SK-N-SH treated with all-trans-retinoic acid at 6 μM for 48 hours (cell line): ENCODE results near the gene ZBED5.

ENCODE experiments used
- ARNTL ChIP-seq: fragments of 450-650 bp; formaldehyde crosslinking; IDR thresholded peaks from 2 replicates; pipeline ENCODE4 v1.5.0; 2020; ENCODE audit warnings: low read depth, mild to moderate bottlenecking, moderate library complexity, borderline replicate concordance
- ISL1 ChIP-seq: fragments of 250-450 bp; sonication (Bioruptor Pico); IDR thresholded peaks from 2 replicates; pipeline ENCODE4 v2.1.2; 2022; ENCODE audit warnings: mild to moderate bottlenecking, moderate library complexity
- OSR1 ChIP-seq: fragments of 250-450 bp; sonication (Bioruptor Pico); IDR thresholded peaks from 2 replicates; pipeline ENCODE4 v1.8.0; 2022; ENCODE audit warnings: moderate library complexity, mild to moderate bottlenecking, inconsistent platforms
- PPARA ChIP-seq: fragments of 250-450 bp; sonication (Bioruptor Pico); IDR thresholded peaks from 2 replicates; pipeline ENCODE4 v1.5.0; 2020; ENCODE audit warnings: mild to moderate bottlenecking, borderline replicate concordance
- TCF4 ChIP-seq: fragments of 250-450 bp; sonication (Bioruptor Pico); IDR thresholded peaks from 2 replicates; pipeline ENCODE4 v1.8.0; 2021; ENCODE audit warnings: mild to moderate bottlenecking, moderate library complexity, borderline replicate concordance
- TOX ChIP-seq: fragments of 250-450 bp; sonication (Bioruptor Pico); IDR thresholded peaks from 2 replicates; pipeline ENCODE4 v1.8.0; 2021; ENCODE audit warnings: mild to moderate bottlenecking, moderate library complexity, borderline replicate concordance
- ZC3H10 ChIP-seq: fragments of 250-450 bp; sonication (Bioruptor Pico); IDR thresholded peaks from 2 replicates; pipeline ENCODE4 v1.5.1; 2021; ENCODE audit warnings: mild to moderate bottlenecking, moderate library complexity
- ZFP3 ChIP-seq: fragments of 250-450 bp; sonication (Bioruptor Pico); IDR thresholded peaks from 2 replicates; pipeline ENCODE4 v1.5.0; 2020; ENCODE audit warnings: mild to moderate bottlenecking, moderate library complexity
- ZFP30 ChIP-seq: fragments of 450-650 bp; formaldehyde crosslinking; IDR thresholded peaks from 2 replicates; pipeline ENCODE4 v1.5.0; 2022; ENCODE audit warnings: mild to moderate bottlenecking, moderate library complexity
- ZNF565 ChIP-seq: fragments of 450-650 bp; formaldehyde crosslinking; conservative IDR thresholded peaks from 2 replicates; pipeline ENCODE4 v1.5.0; 2020; ENCODE audit warnings: low read depth, mild to moderate bottlenecking, moderate library complexity
- TF ChIP-seq, protein P1 (sequence below): fragments of 250-450 bp; sonication (Bioruptor Pico); IDR thresholded peaks from 2 replicates; pipeline ENCODE4 v1.5.1; 2021; ENCODE audit warnings: mild to moderate bottlenecking, moderate library complexity
- TF ChIP-seq, protein P2 (sequence below): fragments of 250-450 bp; sonication (Bioruptor Pico); IDR thresholded peaks from 2 replicates; pipeline ENCODE4 v1.5.0; 2020; ENCODE audit warnings: mild to moderate bottlenecking, moderate library complexity
- TF ChIP-seq, protein P3 (sequence below): fragments of 250-450 bp; sonication (Bioruptor Pico); IDR thresholded peaks from 2 replicates; pipeline ENCODE4 v1.5.1; 2020; ENCODE audit warnings: low read depth, mild to moderate bottlenecking, moderate library complexity
- TF ChIP-seq, protein P4 (sequence below): fragments of 250-450 bp; sonication (Bioruptor Pico); IDR thresholded peaks from 2 replicates; pipeline ENCODE4 v1.8.0; 2020; ENCODE audit warnings: mild to moderate bottlenecking, moderate library complexity, borderline replicate concordance

DNA sequence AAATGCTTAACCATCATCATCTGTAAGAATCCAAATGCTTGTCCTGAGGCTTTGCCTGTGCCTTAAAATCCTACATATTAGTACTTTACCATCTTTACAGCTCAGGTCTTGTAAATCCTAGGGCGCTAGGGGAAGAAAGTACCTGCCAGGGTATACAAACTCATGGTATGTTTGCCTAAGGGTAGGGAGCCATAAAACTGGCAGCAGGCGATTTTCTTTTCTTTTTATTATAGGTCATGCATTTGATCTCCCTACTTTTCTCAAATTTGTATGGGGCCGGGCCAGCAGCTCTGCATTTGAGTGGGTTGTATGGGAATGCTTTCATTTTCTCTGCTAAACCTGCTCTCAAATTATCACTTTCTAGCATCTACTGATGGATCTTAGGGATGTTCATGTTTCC, 24.0 kb upstream of the ZBED5 start:
- TF ChIP-seq OSR1, result no peak
- TF ChIP-seq, protein P1, sequence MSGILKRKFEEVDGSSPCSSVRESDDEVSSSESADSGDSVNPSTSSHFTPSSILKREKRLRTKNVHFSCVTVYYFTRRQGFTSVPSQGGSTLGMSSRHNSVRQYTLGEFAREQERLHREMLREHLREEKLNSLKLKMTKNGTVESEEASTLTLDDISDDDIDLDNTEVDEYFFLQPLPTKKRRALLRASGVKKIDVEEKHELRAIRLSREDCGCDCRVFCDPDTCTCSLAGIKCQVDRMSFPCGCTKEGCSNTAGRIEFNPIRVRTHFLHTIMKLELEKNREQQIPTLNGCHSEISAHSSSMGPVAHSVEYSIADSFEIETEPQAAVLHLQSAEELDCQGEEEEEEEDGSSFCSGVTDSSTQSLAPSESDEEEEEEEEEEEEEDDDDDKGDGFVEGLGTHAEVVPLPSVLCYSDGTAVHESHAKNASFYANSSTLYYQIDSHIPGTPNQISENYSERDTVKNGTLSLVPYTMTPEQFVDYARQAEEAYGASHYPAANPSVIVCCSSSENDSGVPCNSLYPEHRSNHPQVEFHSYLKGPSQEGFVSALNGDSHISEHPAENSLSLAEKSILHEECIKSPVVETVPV (CRISPR knock-in tag), result no peak
- TF ChIP-seq, protein P2, sequence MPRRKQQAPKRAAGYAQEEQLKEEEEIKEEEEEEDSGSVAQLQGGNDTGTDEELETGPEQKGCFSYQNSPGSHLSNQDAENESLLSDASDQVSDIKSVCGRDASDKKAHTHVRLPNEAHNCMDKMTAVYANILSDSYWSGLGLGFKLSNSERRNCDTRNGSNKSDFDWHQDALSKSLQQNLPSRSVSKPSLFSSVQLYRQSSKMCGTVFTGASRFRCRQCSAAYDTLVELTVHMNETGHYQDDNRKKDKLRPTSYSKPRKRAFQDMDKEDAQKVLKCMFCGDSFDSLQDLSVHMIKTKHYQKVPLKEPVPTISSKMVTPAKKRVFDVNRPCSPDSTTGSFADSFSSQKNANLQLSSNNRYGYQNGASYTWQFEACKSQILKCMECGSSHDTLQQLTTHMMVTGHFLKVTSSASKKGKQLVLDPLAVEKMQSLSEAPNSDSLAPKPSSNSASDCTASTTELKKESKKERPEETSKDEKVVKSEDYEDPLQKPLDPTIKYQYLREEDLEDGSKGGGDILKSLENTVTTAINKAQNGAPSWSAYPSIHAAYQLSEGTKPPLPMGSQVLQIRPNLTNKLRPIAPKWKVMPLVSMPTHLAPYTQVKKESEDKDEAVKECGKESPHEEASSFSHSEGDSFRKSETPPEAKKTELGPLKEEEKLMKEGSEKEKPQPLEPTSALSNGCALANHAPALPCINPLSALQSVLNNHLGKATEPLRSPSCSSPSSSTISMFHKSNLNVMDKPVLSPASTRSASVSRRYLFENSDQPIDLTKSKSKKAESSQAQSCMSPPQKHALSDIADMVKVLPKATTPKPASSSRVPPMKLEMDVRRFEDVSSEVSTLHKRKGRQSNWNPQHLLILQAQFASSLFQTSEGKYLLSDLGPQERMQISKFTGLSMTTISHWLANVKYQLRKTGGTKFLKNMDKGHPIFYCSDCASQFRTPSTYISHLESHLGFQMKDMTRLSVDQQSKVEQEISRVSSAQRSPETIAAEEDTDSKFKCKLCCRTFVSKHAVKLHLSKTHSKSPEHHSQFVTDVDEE (CRISPR knock-in tag), result no peak
- no peak for TF ChIP-seq ZFP3 (CRISPR knock-in tag)
- no peak for TF ChIP-seq ARNTL (CRISPR knock-in tag)
- TF ChIP-seq, protein P3, sequence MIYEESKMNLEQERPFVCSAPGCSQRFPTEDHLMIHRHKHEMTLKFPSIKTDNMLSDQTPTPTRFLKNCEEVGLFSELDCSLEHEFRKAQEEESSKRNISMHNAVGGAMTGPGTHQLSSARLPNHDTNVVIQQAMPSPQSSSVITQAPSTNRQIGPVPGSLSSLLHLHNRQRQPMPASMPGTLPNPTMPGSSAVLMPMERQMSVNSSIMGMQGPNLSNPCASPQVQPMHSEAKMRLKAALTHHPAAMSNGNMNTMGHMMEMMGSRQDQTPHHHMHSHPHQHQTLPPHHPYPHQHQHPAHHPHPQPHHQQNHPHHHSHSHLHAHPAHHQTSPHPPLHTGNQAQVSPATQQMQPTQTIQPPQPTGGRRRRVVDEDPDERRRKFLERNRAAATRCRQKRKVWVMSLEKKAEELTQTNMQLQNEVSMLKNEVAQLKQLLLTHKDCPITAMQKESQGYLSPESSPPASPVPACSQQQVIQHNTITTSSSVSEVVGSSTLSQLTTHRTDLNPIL (CRISPR knock-in tag), result no peak
- no peak for TF ChIP-seq PPARA (CRISPR knock-in tag)
- TF ChIP-seq ISL1 (CRISPR knock-in tag), result no peak
- TF ChIP-seq TCF4, result no peak
- TF ChIP-seq ZFP30, result no peak
- TF ChIP-seq TOX (CRISPR knock-in tag), result no peak
- no peak for TF ChIP-seq ZNF565
- no peak for TF ChIP-seq ZC3H10 (CRISPR knock-in tag)
- TF ChIP-seq, protein P4, sequence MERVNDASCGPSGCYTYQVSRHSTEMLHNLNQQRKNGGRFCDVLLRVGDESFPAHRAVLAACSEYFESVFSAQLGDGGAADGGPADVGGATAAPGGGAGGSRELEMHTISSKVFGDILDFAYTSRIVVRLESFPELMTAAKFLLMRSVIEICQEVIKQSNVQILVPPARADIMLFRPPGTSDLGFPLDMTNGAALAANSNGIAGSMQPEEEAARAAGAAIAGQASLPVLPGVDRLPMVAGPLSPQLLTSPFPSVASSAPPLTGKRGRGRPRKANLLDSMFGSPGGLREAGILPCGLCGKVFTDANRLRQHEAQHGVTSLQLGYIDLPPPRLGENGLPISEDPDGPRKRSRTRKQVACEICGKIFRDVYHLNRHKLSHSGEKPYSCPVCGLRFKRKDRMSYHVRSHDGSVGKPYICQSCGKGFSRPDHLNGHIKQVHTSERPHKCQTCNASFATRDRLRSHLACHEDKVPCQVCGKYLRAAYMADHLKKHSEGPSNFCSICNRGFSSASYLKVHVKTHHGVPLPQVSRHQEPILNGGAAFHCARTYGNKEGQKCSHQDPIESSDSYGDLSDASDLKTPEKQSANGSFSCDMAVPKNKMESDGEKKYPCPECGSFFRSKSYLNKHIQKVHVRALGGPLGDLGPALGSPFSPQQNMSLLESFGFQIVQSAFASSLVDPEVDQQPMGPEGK (CRISPR knock-in tag), result no peak
